A549 (cell line): ENCODE data around the gene DIP2C.

Experiments
- CHD2 ChIP-seq: fragments of 150-350 bp; IDR thresholded peaks from 2 replicates; pipeline ENCODE4 v1.6.1; 2014; ENCODE audit warnings: low read length; ENCODE audit not compliant: partially characterized antibody
- CTCF ChIP-seq: fragments of >200 bp; sonication (Bioruptor Twin); formaldehyde crosslinking; IDR thresholded peaks from 3 replicates; pipeline ENCODE4 v1.5.1; 2016
- EP300 ChIP-seq, 2 experiments: fragments of >200 bp; sonication (Bioruptor Twin); formaldehyde crosslinking; IDR thresholded peaks; 2 replicates in 1 of 2; 3 replicates in 1 of 2; pipeline ENCODE4 v1.6.1; 2016 to 2017
- KDM5A ChIP-seq: fragments of 200-600 bp; sonication (generic); IDR thresholded peaks from 2 replicates; pipeline ENCODE4 v1.6.1; 2016; ENCODE audit warnings: antibody characterized with exemption, mild to moderate bottlenecking
- NFE2L2 ChIP-seq: fragments of 150-350 bp; conservative IDR thresholded peaks from 2 replicates; pipeline ENCODE4 v1.6.1; 2014; ENCODE audit warnings: low read length
- POLR2A ChIP-seq: IDR thresholded peaks from 2 replicates; pipeline ENCODE4 v1.6.1; 2012; ENCODE audit warnings: mild to moderate bottlenecking, low read length
- RAD21 ChIP-seq, 2 experiments: fragments of >200 bp in 1 of 2; sonication (Bioruptor Twin) in 1 of 2; formaldehyde crosslinking in 1 of 2; IDR thresholded peaks in 1 of 2; conservative IDR thresholded peaks in 1 of 2; 2 replicates in 1 of 2; 3 replicates in 1 of 2; pipeline ENCODE4 v1.6.1; 2012 to 2018; ENCODE audit warnings: inconsistent platforms in 1 of 2
- RCOR1 ChIP-seq: fragments of 150-350 bp; IDR thresholded peaks from 2 replicates; pipeline ENCODE4 v1.6.1; 2014; ENCODE audit warnings: antibody characterized with exemption, low read length, low read depth
- RNF2 ChIP-seq: fragments of 200-600 bp; sonication (generic); IDR thresholded peaks from 2 replicates; pipeline ENCODE4 v1.6.1; 2016; ENCODE audit warnings: low read depth, mild to moderate bottlenecking, antibody characterized with exemption, moderate library complexity, borderline replicate concordance
- TF ChIP-seq, protein P1 (sequence below): IDR thresholded peaks from 2 replicates; pipeline ENCODE4 v1.6.1; 2012

DNA sequence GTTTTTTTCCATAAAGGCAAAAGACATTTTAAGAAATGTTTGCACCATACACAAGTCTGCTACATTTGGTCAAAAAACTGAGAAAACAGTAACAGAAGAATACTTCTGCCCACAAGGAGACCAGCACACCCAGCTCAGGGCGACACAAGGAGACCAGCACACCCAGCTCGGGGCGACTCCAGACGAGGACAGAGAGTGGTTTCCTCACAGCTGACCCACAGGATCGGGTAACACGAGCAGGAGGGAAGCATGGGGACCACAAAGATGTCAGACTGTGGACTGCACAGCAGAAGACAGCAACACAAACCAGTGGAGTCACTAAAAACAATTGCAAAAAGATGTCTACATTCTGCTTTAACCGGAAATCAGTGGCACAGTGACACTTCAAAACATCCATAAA lies 237.6 kb downstream of the DIP2C start:
- TF ChIP-seq CTCF (no peak), NFE2L2 (no peak), EP300 (IDR thresholded peaks at IDR 0.05) (no peak), POLR2A (no peak), KDM5A (no peak), RNF2 (no peak), RCOR1 (no peak), RAD21 (conservative IDR thresholded peaks at IDR 0.05 in 1 of 2, IDR thresholded peaks at IDR 0.05 in 1 of 2) (no peak), CHD2 (no peak)
- TF ChIP-seq, protein P1, sequence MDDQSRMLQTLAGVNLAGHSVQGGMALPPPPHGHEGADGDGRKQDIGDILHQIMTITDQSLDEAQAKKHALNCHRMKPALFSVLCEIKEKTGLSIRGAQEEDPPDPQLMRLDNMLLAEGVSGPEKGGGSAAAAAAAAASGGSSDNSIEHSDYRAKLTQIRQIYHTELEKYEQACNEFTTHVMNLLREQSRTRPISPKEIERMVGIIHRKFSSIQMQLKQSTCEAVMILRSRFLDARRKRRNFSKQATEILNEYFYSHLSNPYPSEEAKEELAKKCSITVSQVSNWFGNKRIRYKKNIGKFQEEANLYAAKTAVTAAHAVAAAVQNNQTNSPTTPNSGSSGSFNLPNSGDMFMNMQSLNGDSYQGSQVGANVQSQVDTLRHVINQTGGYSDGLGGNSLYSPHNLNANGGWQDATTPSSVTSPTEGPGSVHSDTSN, result no peak
